SU-DHL-6 (cell line): ENCODE results near the gene PARN.

Source experiments
- H2AFZ ChIP-seq: fragments of 200-600 bp; sonication (generic); 2 replicates; pipeline ENCODE4 v1.6.1; 2014; ENCODE audit warnings: low read depth, mild to moderate bottlenecking, moderate library complexity, mixed read lengths, antibody characterized with exemption, low read length; ENCODE audit not compliant: severe bottlenecking
- H3F3A ChIP-seq: fragments of 200-600 bp; shearing (Covaris generic); 2 replicates; pipeline ENCODE4 v1.6.0; 2016; ENCODE audit warnings: antibody characterized with exemption, mild to moderate bottlenecking; ENCODE audit not compliant: insufficient read depth
- H3K27ac ChIP-seq: fragments of 200-600 bp; sonication (generic); 2 replicates; pipeline ENCODE4 v1.5.1; 2016; ENCODE audit warnings: low read depth, mild to moderate bottlenecking, low read length, moderate library complexity, mixed read lengths
- H3K27me3 ChIP-seq: fragments of 200-600 bp; sonication (generic), shearing (Covaris generic); 2 replicates; pipeline ENCODE4 v1.6.0; 2014; ENCODE audit warnings: mild to moderate bottlenecking, low read length
- H3K36me3 ChIP-seq: fragments of 200-600 bp; sonication (generic); 2 replicates; pipeline ENCODE4 v1.6.1; 2014; ENCODE audit warnings: mild to moderate bottlenecking, low read length, mixed read lengths
- H3K4me2 ChIP-seq: fragments of 300-600, 200-600 bp; shearing (Covaris generic), sonication (generic); 2 replicates; pipeline ENCODE4 v1.6.0; 2014; ENCODE audit warnings: low read length, low read depth, mild to moderate bottlenecking; ENCODE audit not compliant: poor library complexity, severe bottlenecking
- H3K4me3 ChIP-seq: fragments of 200-600 bp; sonication (generic); 2 replicates; pipeline ENCODE4 v1.5.1; 2014; ENCODE audit warnings: antibody characterized with exemption, low read length, mild to moderate bottlenecking, mixed read lengths; ENCODE audit not compliant: insufficient read depth, poor library complexity, severe bottlenecking
- H3K79me2 ChIP-seq: fragments of 200-600 bp; sonication (generic); 2 replicates; pipeline ENCODE4 v1.6.1; 2014; ENCODE audit warnings: mild to moderate bottlenecking, low read length, moderate library complexity; ENCODE audit not compliant: insufficient read depth
- H3K9ac ChIP-seq: fragments of 200-600 bp; sonication (generic); 2 replicates; pipeline ENCODE4 v1.7.0; 2014; ENCODE audit warnings: mild to moderate bottlenecking, low read length
- H3K9me2 ChIP-seq: fragments of 200-600 bp; sonication (generic); replicated peaks from 2 replicates; pipeline ENCODE4 v1.6.1; 2014; ENCODE audit warnings: low read length; ENCODE audit not compliant: insufficient read depth
- H3K9me3 ChIP-seq: fragments of 200-600 bp; sonication (generic); 2 replicates; pipeline ENCODE4 v1.6.1; 2014; ENCODE audit warnings: low read length, mixed read lengths; ENCODE audit not compliant: insufficient read depth
- H4K20me1 ChIP-seq: fragments of 200-600 bp; sonication (generic); 2 replicates; pipeline ENCODE4 v1.6.1; 2014; ENCODE audit warnings: low read depth, mild to moderate bottlenecking, antibody characterized with exemption, low read length, moderate library complexity, mixed read lengths
- EZH2phosphoT487 ChIP-seq: fragments of 200-600 bp; sonication (generic), shearing (Covaris generic); conservative IDR thresholded peaks from 2 replicates; pipeline ENCODE4 v1.6.1; 2018; ENCODE audit warnings: mild to moderate bottlenecking, antibody characterized with exemption, low read length, moderate library complexity, mixed read lengths
- TF ChIP-seq, protein P1 (sequence below): fragments of 200-600 bp; sonication (generic); IDR thresholded peaks from one replicate; pipeline ENCODE4 v1.5.1; 2017; ENCODE audit warnings: antibody characterized with exemption, mild to moderate bottlenecking, low read length, moderate library complexity; ENCODE audit not compliant: insufficient read depth, poor library complexity, severe bottlenecking

The PARN gene

GRCh38 chr16:14505846-14506245, 124.2 kb downstream of the PARN start:
- Histone ChIP-seq H2AFZ (no peak overlapping the region), H3K4me3 (no peak overlapping the region), H4K20me1 (no peaks in the 10 kb centered on the region), H3K36me3 (no peaks in the 10 kb centered on the region), H3K79me2 (peaks cover 9% of the 10 kb centered on the region; the same call in 1 of the 2 replicates), H3K27ac (no peak overlapping the region), H3K9me2 (no peaks in the 10 kb centered on the region), H3K9ac (no peak overlapping the region), H3K9me3 (no peaks in the 10 kb centered on the region), H3F3A (0 out of 2 replicates have a peak, but pooled peaks cover 5% of the 10 kb centered on the region), H3K4me2 (no peak overlapping the region), H3K27me3 (no peaks in the 10 kb centered on the region)
- no peak for TF ChIP-seq EZH2phosphoT487
- TF ChIP-seq, protein P1, sequence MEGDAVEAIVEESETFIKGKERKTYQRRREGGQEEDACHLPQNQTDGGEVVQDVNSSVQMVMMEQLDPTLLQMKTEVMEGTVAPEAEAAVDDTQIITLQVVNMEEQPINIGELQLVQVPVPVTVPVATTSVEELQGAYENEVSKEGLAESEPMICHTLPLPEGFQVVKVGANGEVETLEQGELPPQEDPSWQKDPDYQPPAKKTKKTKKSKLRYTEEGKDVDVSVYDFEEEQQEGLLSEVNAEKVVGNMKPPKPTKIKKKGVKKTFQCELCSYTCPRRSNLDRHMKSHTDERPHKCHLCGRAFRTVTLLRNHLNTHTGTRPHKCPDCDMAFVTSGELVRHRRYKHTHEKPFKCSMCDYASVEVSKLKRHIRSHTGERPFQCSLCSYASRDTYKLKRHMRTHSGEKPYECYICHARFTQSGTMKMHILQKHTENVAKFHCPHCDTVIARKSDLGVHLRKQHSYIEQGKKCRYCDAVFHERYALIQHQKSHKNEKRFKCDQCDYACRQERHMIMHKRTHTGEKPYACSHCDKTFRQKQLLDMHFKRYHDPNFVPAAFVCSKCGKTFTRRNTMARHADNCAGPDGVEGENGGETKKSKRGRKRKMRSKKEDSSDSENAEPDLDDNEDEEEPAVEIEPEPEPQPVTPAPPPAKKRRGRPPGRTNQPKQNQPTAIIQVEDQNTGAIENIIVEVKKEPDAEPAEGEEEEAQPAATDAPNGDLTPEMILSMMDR, result no peak

DNA sequence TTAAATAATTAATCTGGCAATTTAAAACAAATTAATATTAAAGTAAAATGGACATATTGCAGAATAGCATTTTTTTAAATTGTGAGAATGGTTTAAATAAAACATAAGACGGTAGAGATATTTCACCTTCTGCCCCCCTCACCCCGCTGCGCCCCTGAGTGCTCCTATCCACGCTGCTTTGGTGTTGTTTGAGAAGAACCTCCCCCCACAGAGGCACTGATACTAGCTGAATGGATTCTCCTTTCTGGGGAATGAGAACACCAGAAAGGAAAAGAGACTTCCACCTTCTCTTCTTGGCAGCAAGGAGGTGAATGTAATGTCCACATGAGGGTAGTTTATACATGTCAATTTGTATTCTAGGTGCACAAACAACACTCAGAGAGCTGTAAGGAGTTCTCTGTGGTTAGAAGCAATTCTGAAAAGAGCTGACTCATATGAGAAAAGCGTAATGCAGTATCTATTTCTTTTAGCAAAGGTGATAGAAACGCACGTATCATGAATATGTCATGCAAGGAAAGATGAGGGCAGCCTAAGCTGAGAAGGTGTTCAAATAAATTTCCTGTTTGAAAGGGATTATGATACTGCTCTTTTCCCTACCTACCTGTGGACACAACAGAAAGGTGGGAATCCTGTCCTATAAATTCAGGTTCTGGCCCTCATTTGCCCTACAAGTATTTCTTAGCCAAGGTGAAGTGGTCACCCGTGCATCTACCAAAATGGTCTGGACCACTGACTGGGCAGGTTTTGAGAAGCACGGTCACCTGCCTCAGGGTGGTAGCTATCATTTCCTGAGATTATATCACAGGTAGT, 126.9 kb downstream of the PARN start:
- H3K4me3 ChIP-seq, result no peak overlapping the region
- H3K9ac ChIP-seq, result no peak overlapping the region
- H3K9me2 ChIP-seq, result no peaks in the 10 kb centered on the region
- TF ChIP-seq, protein P1, result no peak
- TF ChIP-seq EZH2phosphoT487, result no peak
- no peak overlapping the region for H3K27ac ChIP-seq
- no peak overlapping the region for H2AFZ ChIP-seq
- 0 out of 2 replicates have a peak, but pooled peaks cover 4% of the 10 kb centered on the region for H3K79me2 ChIP-seq
- H3F3A ChIP-seq, result 0 out of 2 replicates have a peak, but pooled peaks cover 5% of the 10 kb centered on the region
- H3K27me3 ChIP-seq, result no peaks in the 10 kb centered on the region
- no peaks in the 10 kb centered on the region for H3K36me3 ChIP-seq
- H3K9me3 ChIP-seq, result no peaks in the 10 kb centered on the region
- H4K20me1 ChIP-seq, result no peaks in the 10 kb centered on the region
- H3K4me2 ChIP-seq, result no peak overlapping the region

DNA sequence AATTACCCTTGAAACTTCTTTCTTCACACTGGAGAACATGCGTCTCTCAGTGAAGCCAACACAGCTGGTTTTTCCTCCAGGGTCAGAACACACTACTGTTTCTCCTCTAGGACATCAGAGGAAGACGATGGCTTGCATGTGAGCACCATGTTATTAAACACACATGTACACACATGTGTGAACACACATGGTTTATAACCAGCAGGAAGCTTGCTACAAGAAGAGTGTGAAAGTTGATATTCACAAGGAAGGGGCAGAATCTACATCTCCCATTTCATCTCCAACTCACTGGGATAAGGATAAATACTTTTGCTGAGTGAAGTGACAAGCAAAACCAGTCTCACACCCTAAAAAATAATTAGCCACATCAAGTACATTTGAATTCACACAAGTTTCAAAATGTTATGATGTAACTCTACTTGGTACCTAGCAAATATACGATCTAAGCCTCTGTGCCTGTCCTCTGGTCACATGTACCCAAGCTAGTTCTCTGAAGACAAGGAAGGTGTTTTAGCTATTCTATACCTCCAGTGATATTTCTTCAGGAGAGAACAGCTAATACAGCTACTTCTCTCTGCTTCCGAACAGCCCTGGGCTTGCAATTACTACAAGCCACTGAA, 127.7 kb downstream of the PARN start:
- Histone ChIP-seq H3K9ac (no peak overlapping the region), H3K9me2 (no peaks in the 10 kb centered on the region)

More for the DNA sequence above, 127.7 kb downstream of the PARN start:
- H3K36me3 ChIP-seq, result no peaks in the 10 kb centered on the region
- no peak overlapping the region for H3K4me3 ChIP-seq
- no peaks in the 10 kb centered on the region for H3K27me3 ChIP-seq
- 0 out of 2 replicates have a peak, but pooled peaks cover 4% of the 10 kb centered on the region for H3K79me2 ChIP-seq
- no peaks in the 10 kb centered on the region for H3F3A ChIP-seq
- no peak overlapping the region for H3K4me2 ChIP-seq
- H3K9me3 ChIP-seq, result no peaks in the 10 kb centered on the region
- H3K27ac ChIP-seq, result no peak overlapping the region
- no peaks in the 10 kb centered on the region for H4K20me1 ChIP-seq
- H2AFZ ChIP-seq, result no peak overlapping the region
- TF ChIP-seq, protein P1, result no peak
- TF ChIP-seq EZH2phosphoT487, result no peak
